Omental fat pad (tissue), 4 donors: ENCODE data around the gene CLDND1. TPM values are rescaled to one million over a fixed set of nuclear protein-coding genes. Genes with fewer than 3 reads are reported as not detected.

Experiments
- ATAC-seq: fragments of 150-250 bp; one replicate; pipeline ENCODE4 v1.9.1; 2016; ENCODE audit warnings: mild to moderate bottlenecking, moderate library complexity; ENCODE audit not compliant: low FRiP score
- DNase-seq: peaks from one replicate; pipeline ENCODE4 v3.0.0-alpha.2; 2019; ENCODE audit warnings: low spot score
- total RNA-seq, 4 donors: library from RNA; depleted of rRNA; stranded (reverse); fragments of >200 nt; gene quantifications; one replicate each; pipeline ENCODE4 v1.1.0, GENCODE V29; 2016
- TF ChIP-seq, protein P1 (sequence below), 3 donors: fragments of 450-650 bp; IDR thresholded peaks; one replicate each; pipeline ENCODE4 v1.5.1; 2016 to 2017; ENCODE audit warnings: antibody characterized with exemption in 3 of 3, mild to moderate bottlenecking in 3 of 3, moderate library complexity in 2 of 3

CLDND1 gene
- total RNA-seq, 4 donors from 2014 or later = 116 to 155 (median 139) TPM

- DNase-seq (no peak), ATAC-seq (no peak)
- TF ChIP-seq, protein P1, sequence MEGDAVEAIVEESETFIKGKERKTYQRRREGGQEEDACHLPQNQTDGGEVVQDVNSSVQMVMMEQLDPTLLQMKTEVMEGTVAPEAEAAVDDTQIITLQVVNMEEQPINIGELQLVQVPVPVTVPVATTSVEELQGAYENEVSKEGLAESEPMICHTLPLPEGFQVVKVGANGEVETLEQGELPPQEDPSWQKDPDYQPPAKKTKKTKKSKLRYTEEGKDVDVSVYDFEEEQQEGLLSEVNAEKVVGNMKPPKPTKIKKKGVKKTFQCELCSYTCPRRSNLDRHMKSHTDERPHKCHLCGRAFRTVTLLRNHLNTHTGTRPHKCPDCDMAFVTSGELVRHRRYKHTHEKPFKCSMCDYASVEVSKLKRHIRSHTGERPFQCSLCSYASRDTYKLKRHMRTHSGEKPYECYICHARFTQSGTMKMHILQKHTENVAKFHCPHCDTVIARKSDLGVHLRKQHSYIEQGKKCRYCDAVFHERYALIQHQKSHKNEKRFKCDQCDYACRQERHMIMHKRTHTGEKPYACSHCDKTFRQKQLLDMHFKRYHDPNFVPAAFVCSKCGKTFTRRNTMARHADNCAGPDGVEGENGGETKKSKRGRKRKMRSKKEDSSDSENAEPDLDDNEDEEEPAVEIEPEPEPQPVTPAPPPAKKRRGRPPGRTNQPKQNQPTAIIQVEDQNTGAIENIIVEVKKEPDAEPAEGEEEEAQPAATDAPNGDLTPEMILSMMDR (IDR thresholded peaks at IDR 0.05) = no peak
Observed at GRCh38 chr3:98540346-98540745, 17.6 kb upstream of the CLDND1 start.

DNA sequence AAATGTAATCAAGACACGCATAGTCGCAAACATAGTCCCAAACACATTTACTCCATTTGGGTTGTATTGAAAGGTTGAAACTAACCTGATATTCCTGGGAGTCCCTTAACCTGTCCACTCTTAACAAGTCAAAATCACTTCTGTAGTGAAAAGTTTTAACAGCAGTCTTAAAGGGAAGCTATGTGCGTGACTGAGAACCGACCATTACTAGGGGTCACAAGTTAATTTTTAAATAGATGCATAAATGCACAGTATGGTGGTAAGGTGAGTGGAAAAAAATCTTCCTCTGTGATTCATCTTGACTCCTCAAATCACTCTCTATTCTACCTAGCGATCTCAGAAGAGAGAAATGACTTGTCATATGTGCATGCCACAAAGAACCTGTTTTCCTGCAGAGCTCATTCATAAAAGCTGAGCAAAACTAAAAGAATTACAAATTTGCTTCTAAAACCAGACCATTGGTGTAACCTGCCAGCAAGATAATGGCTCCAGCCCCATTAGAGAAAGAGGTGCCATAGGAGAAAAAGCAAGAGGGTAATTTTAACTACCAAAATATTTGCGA is 13.8 kb upstream of the CLDND1 start:
- no peak for DNase-seq
- ATAC-seq = no peak
- TF ChIP-seq, protein P1 (IDR thresholded peaks at IDR 0.05) = no peak

DNA sequence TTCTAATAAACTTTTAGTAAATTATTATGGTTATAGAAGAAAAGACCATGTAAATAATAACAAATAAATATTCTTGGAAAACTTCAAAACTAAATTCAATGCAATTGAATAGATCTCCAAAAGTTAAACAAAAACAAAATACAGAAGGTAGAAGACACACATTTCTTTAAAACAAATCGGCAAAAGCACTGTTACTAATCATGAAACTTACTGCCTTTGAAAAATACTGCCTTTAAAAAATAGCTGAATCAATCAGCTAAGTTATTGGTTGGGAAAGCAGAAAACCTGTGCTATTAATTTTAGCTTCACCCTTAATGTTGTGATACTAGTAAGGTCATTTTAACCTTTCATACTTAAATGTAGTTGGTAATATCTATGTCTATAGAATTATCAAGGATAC is 12.0 kb upstream of the CLDND1 start:
- DNase-seq (no peak), ATAC-seq (no peak)
- TF ChIP-seq, protein P1 (IDR thresholded peaks at IDR 0.05) = no peak

DNA sequence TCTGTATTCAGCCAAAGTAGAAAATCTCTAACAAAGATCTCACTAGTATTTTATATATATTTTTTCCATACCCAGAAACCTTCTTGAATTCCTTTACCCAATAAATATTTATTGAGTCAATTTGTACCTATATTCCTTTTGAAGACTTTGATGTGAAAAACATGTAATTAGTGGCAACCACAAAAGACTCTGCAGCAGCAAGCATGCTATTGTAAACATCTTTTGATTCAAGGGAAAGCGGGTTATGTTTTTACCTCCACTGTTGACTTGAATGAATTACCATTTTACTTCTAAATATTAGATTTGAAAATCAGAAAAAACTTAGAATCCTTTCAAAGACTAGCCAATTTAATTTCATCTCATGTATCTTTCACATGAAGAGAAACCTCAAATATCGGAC is 11.5 kb upstream of the CLDND1 start:
- TF ChIP-seq, protein P1 (IDR thresholded peaks at IDR 0.05) = no peak
- ATAC-seq (no peak), DNase-seq (no peak)

- no peak for ATAC-seq
Observed at GRCh38 chr3:98532709-98533571, 10.2 kb upstream of the CLDND1 start.

DNA sequence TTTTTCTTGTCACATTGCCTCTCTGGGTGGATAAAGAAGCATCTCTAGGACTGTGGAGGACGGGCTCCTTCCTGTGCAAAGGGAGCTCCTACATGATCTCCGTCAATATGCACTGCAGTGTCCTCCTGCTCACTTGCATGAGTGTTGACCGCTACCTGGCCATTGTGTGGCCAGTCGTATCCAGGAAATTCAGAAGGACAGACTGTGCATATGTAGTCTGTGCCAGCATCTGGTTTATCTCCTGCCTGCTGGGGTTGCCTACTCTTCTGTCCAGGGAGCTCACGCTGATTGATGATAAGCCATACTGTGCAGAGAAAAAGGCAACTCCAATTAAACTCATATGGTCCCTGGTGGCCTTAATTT is 9.6 kb upstream of the CLDND1 start:
- no peak for ATAC-seq
- no peak for DNase-seq
- TF ChIP-seq, protein P1 (IDR thresholded peaks at IDR 0.05) = no peak

More at GRCh38 chr3:98532709-98533571, 10.2 kb upstream of the CLDND1 start:
- no peak for DNase-seq
- TF ChIP-seq, protein P1 (IDR thresholded peaks at IDR 0.05) = no peak
